GM18909 (cell line): Measurements from ENCODE around the gene NID2.

Experiments used
- ATAC-seq: cut with Tn5 transposase; IDR thresholded peaks from one replicate; pipeline ENCODE4 v1.9.1; 2021; ENCODE audit warnings: mild to moderate bottlenecking; ENCODE audit not compliant: unreplicated experiment, poor library complexity

The NID2 gene, protein sequence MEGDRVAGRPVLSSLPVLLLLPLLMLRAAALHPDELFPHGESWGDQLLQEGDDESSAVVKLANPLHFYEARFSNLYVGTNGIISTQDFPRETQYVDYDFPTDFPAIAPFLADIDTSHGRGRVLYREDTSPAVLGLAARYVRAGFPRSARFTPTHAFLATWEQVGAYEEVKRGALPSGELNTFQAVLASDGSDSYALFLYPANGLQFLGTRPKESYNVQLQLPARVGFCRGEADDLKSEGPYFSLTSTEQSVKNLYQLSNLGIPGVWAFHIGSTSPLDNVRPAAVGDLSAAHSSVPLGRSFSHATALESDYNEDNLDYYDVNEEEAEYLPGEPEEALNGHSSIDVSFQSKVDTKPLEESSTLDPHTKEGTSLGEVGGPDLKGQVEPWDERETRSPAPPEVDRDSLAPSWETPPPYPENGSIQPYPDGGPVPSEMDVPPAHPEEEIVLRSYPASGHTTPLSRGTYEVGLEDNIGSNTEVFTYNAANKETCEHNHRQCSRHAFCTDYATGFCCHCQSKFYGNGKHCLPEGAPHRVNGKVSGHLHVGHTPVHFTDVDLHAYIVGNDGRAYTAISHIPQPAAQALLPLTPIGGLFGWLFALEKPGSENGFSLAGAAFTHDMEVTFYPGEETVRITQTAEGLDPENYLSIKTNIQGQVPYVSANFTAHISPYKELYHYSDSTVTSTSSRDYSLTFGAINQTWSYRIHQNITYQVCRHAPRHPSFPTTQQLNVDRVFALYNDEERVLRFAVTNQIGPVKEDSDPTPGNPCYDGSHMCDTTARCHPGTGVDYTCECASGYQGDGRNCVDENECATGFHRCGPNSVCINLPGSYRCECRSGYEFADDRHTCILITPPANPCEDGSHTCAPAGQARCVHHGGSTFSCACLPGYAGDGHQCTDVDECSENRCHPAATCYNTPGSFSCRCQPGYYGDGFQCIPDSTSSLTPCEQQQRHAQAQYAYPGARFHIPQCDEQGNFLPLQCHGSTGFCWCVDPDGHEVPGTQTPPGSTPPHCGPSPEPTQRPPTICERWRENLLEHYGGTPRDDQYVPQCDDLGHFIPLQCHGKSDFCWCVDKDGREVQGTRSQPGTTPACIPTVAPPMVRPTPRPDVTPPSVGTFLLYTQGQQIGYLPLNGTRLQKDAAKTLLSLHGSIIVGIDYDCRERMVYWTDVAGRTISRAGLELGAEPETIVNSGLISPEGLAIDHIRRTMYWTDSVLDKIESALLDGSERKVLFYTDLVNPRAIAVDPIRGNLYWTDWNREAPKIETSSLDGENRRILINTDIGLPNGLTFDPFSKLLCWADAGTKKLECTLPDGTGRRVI (N-terminal part only)

DNA sequence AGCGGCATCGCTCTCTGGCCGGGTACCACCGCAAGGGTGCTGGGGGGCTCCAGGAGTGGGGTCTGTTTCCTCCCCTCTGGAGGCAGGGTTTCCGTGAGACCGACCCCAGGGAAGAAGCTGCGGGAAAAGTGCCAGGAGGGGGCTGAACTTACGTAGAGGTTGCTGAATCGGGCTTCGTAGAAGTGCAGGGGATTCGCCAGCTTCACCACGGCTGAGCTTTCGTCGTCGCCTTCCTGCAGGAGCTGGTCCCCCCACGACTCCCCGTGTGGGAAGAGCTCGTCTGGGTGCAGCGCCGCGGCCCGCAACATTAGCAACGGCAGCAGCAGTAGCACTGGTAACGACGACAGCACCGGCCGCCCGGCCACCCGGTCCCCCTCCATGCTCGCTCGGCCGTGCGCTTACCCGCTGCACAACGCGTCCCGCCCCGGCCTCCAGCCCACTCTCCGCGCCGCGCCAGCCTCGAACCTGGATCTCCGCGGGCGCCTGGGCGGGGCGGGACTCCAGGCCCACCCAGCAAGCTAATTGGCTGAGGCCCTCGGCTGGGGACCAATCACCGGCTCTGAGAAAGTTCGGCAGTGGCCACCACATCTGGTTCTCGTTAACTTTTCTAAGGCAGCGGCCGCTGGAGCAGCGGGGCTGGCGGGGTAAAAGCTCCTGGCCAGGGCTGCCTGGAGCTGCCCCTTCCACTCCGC, at the start of gene NID2:
NID2 (minus strand) TSS at position 445 of the 692 bp plus-strand sequence; CDS start at position 380, 65 bp downstream.
- ATAC-seq, result peak; percentile 49

DNA sequence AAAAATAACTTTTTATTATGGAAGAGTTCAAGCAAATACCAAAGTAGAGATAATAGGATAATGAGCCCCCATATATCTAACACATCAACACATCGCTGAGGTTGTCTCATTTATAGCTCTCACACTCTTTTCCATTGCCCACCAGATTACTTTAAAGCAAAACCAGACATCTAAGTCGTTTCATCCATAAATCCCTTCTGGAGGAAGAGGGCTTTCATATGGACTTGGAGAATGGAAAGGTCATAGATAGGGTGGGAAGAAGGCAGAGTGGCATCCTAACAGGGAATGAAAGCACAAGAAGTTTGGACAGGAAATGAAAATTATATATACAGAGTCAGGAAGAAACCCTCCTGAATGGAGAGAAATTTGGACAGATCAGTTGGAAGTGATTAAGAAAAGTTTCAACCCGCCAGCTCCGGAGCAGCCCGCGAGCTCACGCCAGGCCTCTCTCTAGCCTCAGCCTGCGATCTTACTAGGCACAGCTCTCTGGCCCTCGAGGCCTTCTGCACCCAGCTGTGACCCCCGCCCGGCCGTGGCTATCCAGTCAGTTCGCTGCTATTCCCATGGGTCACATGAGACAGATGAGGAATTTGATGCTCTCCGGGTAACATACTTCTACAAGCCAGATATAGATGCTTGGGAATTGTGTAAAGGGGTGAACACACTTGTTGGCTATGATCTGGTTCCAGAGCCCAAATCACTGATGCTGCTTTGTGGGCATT, 48.4 kb upstream of the NID2 start:
- ATAC-seq, result no peak

DNA sequence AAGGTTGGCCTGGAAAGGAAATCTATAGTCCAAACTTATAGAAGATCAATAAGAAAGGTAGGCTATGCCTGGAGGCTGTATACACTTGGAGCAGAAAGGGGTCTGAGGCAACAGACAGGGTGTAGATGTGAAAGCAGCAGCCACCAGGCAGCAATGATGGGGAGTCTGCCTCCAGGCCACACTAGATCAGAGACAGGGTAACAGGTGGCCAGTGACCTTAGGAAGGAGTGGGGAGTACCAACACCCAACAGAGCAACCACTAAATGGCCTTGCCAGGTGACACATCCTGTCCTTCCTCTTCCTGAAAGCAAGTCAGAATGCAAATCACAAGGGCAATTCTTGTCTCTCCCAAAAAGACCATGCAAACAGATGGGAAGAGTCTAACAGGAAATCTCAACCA, 46.4 kb upstream of the NID2 start:
- no peak for ATAC-seq

DNA sequence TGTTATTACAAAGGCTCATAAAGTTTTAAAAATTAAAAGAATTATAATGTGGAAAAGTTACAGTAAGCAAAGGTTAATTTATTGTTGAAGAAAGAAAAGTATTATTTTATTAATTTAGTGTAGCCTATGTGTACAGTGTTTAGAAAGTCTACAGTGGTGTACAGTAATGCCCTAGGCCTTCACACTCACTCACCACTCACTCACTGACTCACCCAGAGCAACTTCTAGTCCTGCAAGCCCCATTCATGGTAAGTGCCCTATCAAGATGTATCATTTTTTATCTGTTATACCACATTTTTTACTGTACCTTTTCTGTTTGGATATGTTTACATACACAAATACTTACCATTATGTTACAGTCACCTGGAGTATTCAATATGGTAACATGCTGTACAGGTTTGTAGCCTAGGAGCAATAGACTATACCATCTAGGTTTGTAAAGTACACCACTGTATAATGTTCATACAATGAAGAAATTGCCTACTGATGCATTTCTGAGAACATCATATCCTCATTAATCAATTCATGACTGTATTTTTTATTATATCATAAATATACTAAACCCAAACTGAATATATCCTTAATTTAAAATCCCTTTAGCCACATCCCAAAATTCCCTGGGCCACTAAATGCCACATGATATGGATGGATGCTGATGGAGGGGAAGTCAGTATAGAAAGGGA, 43.6 kb upstream of the NID2 start:
- no peak for ATAC-seq

DNA sequence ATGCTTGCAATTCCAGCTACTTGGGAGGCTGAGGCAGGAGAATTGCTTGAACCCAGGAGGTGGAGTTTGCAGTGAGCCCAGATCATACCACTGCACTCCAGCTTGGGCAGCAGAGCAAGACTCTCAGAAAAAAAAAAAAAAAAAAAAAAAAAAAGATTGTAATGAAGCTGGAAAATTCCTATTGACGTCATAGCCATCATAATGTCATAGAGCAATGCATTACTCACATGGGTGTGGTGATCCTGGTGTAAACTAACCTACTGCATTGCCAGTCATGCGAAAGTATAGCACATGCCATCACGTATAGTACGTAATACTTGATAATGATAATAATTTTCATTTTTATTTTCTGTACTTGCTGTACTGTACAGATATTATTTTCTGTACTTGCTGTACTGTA, 42.7 kb upstream of the NID2 start:
- ATAC-seq, result no peak

DNA sequence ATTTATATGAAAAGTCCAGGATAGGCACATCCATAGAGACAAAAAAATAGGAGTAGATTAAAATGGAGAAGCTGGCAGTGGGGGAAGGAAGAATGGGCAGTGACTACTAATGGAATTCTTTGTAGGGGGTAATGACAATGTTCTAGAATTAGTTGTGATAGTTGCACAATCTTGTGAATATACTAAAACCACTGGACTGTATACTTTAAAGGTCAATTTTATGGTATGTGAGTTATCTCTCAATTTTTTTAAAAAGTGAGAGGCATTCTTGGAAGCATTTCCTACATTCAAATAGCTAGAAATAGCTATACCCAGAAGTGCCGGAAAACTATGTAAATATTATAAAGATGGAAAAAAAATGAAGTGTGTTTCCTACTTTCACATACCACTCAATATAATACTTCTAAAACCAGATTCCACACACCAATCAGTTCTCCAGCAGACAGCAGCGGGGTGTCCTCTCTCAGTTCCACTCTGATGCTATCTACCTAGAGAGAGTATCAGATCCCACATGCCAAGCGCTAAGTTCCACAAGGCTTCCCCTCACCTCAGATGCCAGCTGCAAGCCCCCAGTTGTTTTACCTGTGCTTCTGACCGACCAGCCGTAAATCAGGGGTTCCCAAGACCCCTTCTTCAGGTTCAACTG, 41.7 kb upstream of the NID2 start:
- ATAC-seq, result no peak

DNA sequence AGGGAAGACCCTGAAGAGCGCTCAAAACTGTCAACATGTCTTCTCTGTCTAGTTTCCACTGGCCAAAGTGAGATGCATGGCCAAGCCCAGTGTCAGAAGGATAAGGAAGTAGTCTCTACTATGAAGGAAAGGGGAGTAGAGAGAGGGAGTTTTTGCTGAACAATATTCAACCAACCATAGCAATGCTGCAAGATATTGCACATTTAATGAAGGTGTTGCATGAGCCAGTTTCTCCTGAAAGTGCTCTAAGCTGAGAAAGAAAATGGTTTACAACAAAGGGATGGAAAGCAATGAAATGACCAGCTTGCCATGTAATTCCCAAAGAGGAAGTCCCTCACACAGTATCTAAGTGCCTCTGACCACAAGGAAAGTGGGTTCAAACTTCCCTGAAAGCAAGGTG, 40.0 kb upstream of the NID2 start:
- ATAC-seq, result no peak

DNA sequence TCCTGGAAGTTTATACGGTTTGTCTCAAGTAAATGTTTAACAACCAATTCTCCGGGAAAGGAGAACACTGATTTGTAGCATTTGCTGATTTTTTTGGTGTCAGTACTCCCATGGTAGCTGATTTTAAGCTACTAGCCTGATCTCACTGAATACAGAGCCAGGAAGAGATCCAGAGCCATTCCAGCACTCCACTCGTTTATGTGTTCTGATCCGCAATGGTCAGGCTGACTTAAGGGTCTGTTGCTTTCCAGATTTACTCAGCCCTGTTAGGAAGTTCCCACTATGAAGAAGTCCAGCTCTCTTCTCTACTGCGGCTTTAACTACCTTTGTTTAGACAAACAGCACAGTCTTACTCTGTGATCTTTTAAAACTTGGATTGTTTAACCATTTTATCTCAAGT, 38.0 kb upstream of the NID2 start:
- no peak for ATAC-seq

DNA sequence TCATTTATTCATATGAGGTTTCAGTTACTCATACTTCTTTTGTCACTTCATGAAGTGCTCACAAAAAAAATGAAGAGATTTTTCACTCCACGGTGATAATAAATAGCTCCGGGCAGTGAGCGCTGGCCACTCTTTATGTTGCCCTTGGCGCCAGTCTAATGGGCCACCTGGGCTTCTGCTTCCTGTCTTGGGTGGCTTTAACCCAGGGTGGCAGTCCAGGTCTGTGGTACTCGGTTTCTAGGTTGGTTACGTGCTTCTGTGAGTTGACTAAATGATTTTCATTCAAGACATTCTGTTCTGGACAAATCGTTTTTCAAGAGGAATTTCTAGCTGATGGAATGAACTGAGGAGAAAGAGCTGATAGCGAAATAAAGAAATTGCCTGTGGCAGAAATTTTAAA, 34.6 kb upstream of the NID2 start:
- ATAC-seq, result no peak

DNA sequence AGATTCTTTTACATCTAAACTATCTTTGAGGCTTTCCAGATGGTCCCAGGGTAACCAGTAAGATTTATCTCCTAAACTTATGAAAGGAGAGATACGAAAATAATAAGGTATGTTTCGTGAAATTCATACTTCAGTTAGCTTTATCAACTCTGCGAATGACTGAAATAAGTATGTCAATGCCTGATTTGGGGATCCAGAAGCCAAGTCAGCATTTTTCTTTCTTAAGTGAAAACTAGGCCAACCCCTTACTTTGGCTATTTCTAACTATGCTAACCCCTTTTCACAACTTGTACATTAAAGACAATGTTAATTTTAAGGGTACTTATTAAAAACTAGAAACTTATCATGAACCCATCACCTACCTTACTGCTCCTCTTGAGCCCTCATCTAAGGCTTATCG, 26.9 kb upstream of the NID2 start:
- ATAC-seq, result no peak

DNA sequence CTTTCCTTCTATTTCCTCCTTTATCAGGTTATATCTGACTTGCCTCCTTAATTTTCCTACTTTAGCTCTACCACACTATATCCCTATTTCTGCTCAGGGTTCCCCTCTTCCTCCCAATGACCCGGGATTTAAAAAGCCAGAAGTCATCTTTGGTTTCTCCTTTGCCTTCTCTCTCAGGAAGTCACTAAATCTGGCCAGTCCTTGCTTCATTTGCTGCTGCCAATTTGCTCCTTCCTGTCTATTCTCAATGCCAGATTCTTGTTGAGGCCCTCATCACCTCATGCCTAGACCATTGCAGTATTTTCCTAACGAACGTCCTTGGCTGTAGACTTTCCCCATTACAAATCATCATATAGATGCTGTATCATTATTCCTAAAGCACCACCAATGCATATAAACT, 26.5 kb upstream of the NID2 start:
- ATAC-seq, result no peak

DNA sequence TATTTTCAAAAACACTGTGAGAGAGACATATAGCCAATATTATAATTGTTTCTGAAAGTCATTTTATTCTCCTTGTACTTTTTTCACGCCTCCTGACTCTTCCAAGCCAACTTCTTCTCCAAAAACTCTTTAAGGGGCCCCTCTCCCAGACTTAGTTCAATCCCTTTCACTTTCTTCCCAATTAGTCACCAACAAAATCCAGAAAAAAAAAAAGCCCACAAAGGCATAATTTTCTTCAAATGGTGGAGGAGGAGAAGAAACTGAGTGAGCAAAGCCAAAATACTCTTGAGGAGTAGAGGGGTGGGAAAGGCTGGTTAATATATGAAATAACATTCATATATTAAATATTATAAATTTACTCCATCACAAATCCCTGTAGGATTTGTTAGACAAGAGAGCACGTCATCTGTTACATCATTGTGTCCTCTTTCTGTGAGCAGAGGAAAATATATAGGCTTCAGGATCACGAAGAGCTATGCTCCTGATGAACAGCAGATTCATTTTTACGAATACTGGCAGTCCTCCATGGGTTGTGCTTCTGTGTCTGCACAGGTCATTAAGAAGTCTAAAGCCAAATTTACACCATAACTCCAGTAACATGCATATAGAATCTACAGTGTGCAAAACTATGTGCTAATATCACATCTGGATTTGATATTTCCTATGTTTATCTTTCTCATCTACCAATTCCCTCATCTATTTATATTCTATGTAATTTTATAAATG, 25.9 kb upstream of the NID2 start:
- no peak for ATAC-seq

DNA sequence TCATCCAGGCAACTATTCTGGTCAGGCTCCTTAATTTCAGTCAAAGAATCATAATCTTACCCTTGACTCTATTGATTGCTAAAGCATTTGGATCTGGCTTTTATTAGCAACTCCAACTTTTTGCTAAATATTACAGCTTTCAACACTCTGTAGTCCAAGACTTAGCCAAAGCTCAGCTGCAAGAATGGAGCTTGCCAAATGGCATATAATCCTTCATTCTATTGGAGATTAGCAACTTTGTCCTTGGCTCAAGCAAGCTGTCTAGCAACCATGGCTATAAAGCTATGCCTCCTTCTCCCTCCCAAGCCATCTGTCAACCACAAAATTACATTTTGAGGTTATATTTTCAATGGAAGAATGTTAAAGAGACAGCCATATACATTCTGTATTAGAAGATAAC, 23.1 kb upstream of the NID2 start:
- ATAC-seq, result no peak

DNA sequence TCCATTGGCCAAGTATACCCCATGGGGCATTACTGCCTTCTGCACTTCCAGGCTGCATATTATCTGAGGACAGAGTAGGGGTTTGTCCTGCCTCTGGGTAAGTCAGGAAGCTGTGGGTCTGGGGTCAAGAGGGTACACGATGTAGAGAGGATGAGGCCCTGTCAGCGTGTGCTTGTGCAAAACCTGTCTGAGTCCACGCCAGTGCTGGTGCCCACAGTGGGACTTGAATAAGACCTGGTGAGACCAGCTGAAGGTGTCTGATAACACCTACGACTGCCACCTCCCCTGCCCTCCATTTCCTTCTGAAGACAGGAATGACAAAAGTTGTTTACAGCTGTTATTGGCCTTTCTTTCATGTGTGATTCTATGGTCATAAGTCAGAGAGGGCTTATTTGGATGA, 22.1 kb upstream of the NID2 start:
- ATAC-seq, result no peak

DNA sequence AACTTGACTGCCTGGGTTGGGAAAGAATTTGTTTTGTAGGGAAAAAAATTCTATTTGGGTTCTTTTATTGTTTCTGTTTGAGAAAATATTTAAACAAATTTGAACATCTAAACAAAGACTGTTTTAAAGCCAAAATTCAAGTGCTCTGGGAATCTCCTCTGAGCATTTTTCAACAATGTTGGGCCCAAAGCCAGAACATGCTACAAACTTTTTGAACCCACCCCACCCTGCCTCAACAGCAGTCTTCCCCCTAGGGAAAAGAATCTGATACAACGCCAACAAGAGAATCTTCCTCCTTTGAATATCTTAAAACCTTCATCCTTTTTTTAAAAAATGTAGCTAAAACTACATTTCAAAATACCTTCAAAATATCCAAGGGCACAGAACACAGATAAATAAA, 20.4 kb upstream of the NID2 start:
- no peak for ATAC-seq

DNA sequence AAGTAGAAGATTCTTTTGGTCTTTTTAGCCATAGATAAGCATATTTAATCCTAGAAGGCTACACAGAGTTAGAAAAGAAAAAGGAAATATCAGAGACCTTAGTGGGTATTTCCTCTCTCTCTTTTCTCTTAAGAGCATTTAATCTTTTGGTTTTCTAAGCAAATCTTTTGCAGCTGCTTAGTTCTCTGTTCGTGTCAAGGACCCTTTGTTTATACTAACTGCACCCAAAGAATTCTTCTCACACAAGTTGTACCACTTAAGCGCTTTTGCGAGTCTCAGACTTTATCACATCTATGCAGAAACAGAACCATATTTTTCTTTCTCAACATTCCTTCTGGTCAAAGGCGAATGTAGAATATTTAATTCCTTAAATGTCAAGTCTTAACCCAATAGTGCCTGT, 17.9 kb upstream of the NID2 start:
- ATAC-seq, result no peak

DNA sequence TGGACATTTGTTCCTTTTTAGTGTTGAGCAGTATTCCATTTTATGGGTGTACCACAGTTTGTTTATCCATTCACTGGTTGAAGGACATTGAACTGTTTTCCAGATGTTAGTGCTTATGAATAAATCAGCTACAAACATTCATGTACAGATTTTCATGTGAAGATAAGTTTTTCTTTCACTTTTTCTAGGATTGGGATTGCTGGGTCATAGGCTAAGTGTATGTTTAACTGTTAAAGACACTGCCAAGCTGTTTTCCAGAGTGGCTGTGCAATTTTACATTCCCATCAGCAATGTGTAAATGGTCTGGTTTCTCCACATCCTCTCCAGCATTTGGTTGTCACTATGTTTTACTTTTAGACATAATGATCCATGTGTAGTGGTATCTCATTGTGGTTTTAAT, 14.0 kb upstream of the NID2 start:
- ATAC-seq, result no peak

DNA sequence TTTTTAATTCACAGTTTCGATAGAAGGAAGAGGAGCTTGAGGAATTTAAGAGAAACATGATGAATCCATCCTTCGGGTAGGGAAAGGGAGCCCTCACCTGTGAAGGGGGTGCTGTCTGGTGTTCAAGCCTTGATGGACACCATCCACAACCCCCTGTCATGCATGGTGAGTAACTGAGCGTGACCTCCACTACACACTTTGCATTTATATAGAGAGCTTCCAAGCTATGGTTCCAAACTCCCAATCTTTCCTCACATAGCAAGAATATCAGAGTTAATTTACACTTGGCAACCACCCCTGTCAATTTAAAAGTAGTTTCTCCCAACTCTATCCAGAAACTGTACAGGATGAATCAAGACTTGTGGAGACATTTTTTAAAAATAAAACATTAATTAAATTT, 13.1 kb upstream of the NID2 start:
- ATAC-seq, result no peak
